UCSD-AML1 (cell line): ENCODE measurements around the gene WDR64.

Experiments used
- DNase-seq: peaks from one replicate; lab custom pipeline; 2025; ENCODE audit not compliant: unreplicated experiment; lab: John Stamatoyannopoulos, UW

Gene WDR64

GRCh38 chr1:241652012-241652411 is at the start of gene WDR64:
Gene WDR64, plus strand, starts transcription at chr1:241652281. Its CDS starts 204 bp downstream, at chr1:241652485.
- DNase-seq: no peak

GRCh38 chr1:241603731-241604245 is 48.3 kb upstream of the WDR64 start:
- no peak for DNase-seq

- DNase-seq: no peak
Observed at GRCh38 chr1:241605146-241605805, 46.8 kb upstream of the WDR64 start.

- no peak for DNase-seq
Observed at GRCh38 chr1:241606544-241606943, 45.5 kb upstream of the WDR64 start.

GRCh38 chr1:241607497-241607896 is 44.6 kb upstream of the WDR64 start:
- no peak for DNase-seq

GRCh38 chr1:241608379-241609033 is 43.6 kb upstream of the WDR64 start:
- no peak for DNase-seq

GRCh38 chr1:241610056-241610815 is 41.8 kb upstream of the WDR64 start:
- DNase-seq: no peak

- no peak for DNase-seq
Observed at GRCh38 chr1:241611063-241611462, 41.0 kb upstream of the WDR64 start.

- DNase-seq: no peak
Observed at GRCh38 chr1:241611736-241612135, 40.3 kb upstream of the WDR64 start.

- no peak for DNase-seq
Observed at GRCh38 chr1:241612533-241613477, 39.3 kb upstream of the WDR64 start.

GRCh38 chr1:241614144-241614543 is 37.9 kb upstream of the WDR64 start:
- DNase-seq: no peak

- DNase-seq: no peak
Observed at GRCh38 chr1:241614572-241614971, 37.5 kb upstream of the WDR64 start.

GRCh38 chr1:241615043-241615974 is 36.8 kb upstream of the WDR64 start:
- DNase-seq: no peak

GRCh38 chr1:241617426-241617825 is 34.7 kb upstream of the WDR64 start:
- no peak for DNase-seq

GRCh38 chr1:241622669-241623068 is 29.4 kb upstream of the WDR64 start:
- no peak for DNase-seq

GRCh38 chr1:241624935-241625334 is 27.1 kb upstream of the WDR64 start:
- no peak for DNase-seq

GRCh38 chr1:241627453-241628259 is 24.4 kb upstream of the WDR64 start:
- no peak for DNase-seq

GRCh38 chr1:241630005-241630404 is 22.1 kb upstream of the WDR64 start:
- no peak for DNase-seq

GRCh38 chr1:241630476-241630875 is 21.6 kb upstream of the WDR64 start:
- no peak for DNase-seq
